DMS53 (cell line): Measurements from ENCODE around the gene SUB1.

Experiments used
- DNase-seq: peaks from one replicate; lab custom pipeline; 2025; lab: John Stamatoyannopoulos, UW

The SUB1 gene

DNA sequence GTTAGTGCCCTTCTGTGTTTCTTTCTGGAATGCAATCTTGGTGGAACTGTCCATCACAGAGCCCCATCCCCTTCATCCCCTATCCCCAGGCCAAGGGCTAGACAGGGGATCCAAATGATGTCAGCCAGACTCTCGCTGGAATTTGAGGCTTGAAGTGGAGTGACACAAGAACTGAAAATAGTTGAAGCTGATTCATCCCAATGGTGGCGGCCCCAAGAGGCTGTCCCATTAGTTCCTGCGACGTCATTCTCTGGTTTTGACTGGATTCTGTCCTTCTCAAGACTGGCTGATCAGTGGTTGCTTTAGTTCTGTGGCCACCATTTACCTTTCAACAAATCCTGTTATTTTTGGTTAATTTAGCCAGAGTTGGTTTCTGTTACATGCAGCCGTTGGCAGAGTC, 59.9 kb downstream of the SUB1 start:
- no peak for DNase-seq

DNA sequence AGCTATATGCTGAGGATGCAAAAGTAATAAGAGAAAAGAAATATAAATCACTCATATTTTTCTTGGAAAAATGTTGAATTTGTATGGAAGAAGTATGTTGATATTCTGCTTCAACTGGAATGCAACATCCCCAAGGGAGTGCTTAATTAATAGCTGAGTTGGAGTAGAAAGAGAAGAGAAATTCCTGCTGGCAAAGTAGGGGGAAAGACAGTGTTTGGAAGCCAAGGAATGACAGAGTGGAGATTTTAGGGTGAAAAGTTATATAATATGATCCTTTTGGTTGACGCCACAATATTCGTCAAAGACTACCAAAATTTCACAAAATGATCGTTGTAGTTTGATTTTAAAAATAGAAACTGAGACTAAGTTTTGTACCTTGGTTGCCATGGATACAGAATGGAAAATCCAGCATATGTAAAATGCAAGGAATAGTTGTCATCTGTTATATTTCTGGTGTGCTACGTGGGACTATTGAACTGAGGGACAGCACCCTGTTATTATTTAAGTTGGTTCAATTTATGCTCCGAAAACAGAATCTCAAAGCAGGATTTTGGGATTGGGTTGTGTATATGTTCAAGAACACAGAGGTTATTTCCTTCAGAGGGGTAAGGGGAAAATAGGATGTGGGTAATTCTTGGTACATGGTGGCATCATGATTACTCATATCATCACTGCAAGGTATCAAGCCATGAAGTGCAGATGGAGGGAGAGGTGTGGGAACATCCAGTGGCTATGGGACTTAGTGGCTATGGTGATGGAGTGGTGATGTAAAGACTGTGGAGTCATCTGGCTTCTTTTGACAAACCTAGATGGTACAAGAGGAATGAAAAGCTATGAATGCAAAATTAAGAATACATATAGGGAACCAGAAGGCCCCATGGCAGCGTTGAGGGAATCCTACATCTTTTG, 61.0 kb downstream of the SUB1 start:
- no peak for DNase-seq

DNA sequence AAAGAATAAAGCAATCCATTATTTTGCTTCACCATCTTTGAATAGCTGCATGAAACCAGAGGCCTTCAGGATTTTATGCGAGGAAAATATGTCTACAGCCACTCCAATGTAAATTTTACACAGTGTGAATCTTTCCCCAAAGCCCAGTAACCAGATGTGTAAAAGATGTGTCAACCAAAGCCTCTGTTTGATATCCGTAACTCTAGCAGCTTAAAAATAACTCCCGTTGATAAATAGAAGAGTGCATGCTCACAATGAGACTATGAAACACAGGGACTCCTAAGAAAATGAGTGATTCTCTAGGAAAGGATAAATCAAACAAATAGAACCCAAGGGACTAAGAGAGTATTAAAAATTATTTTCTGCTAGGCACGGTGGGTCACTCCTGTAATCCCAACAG, 65.7 kb downstream of the SUB1 start:
- DNase-seq, result no peak

DNA sequence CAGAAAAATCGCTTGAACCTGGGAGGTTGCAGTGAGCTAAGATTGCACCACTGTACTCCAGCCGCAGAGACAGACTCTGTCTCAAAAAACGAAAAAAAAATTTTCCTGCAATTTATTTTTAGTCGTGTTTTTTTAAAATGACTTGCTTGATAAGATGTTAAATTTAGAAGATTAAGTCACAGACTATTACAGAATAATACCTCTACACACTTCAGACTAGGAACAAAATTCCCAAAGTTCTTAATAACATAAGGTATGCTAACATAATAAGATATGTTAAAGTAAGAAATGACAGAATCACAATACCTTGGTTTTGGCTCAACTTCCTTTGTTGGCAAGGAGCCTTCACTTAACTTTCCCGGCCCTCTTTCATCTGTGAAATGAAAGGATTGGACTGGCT, 66.3 kb downstream of the SUB1 start:
- no peak for DNase-seq
